ENCODE measurements around the gene INSL3. TPM values are rescaled to one million over a fixed set of nuclear protein-coding genes. Genes with fewer than 3 reads are reported as not detected.

INSL3 gene
- total RNA-seq, 1 donor from 2014 or later: not detected

GRCh38 chr19:17829855-17830566, 8.7 kb upstream of the INSL3 start:
- H3K36me3 Mint-ChIP-seq (ENCODE audit: low read depth, unreplicated experiment): no peaks in the 10 kb centered on the region
- no peaks in the 10 kb centered on the region for H3K36me3 ChIP-seq (ENCODE audit: insufficient read depth, low read length)
- H3K27ac ChIP-seq (ENCODE audit: low read depth, low read length): no peak overlapping the region
- no peaks in the 10 kb centered on the region for H4K20me1 ChIP-seq (ENCODE audit: insufficient read depth, low read length)
- peak overlapping the region; percentile 49 for H3K4me3 ChIP-seq (ENCODE audit: insufficient read depth, low read depth, low read length)
- peak overlapping the region; percentile 82 for H3K4me3 Mint-ChIP-seq (ENCODE audit: unreplicated experiment)
- H3K27me3 Mint-ChIP-seq (ENCODE audit: low read depth, unreplicated experiment): peaks cover 12% of the 10 kb centered on the region
- H3K4me1 ChIP-seq (ENCODE audit: insufficient read depth, low read length): peaks cover 7% of the 10 kb centered on the region
- no peaks in the 10 kb centered on the region for H3K9me3 ChIP-seq (ENCODE audit: insufficient read depth, low read depth, low read length)
- TF ChIP-seq CTCF (IDR thresholded peaks at IDR 0.05; ENCODE audit: insufficient read depth, low read depth, low read length): no peak
- no peak for TF ChIP-seq EZH2 (IDR thresholded peaks at IDR 0.05; ENCODE audit: insufficient read depth, low read length)
- H3K27ac Mint-ChIP-seq (ENCODE audit: unreplicated experiment): peak overlapping the region; percentile 81
- DNase-seq (ENCODE audit: low read depth) (peak; percentile 14), FAIRE-seq (no peak)
- H2AFZ ChIP-seq (ENCODE audit: low read depth, low read length): peak overlapping the region; percentile 84
- no peaks in the 10 kb centered on the region for H3K9me3 Mint-ChIP-seq (ENCODE audit: unreplicated experiment)
- peak overlapping the region; percentile 83 for H3K4me2 ChIP-seq (ENCODE audit: low read length)
- H3K9ac ChIP-seq (ENCODE audit: low read length): no peak overlapping the region
- peaks cover 9% of the 10 kb centered on the region for H3K27me3 ChIP-seq (ENCODE audit: insufficient read depth, low read length)
- no peaks in the 10 kb centered on the region for H3K4me1 Mint-ChIP-seq (ENCODE audit: low read depth, unreplicated experiment)
- no peaks in the 10 kb centered on the region for H3K79me2 ChIP-seq (ENCODE audit: insufficient read depth, low read length)

- Histone ChIP-seq H3K4me2 (ENCODE audit: low read length) (no peak overlapping the region), H3K9me3 (ENCODE audit: insufficient read depth, low read depth, low read length) (no peaks in the 10 kb centered on the region), H3K4me1 (ENCODE audit: insufficient read depth, low read length) (peaks cover 7% of the 10 kb centered on the region), H3K27ac (ENCODE audit: low read depth, low read length) (no peak overlapping the region), H3K4me3 (ENCODE audit: insufficient read depth, low read depth, low read length) (no peak overlapping the region), H3K79me2 (ENCODE audit: insufficient read depth, low read length) (no peaks in the 10 kb centered on the region), H4K20me1 (ENCODE audit: insufficient read depth, low read length) (no peaks in the 10 kb centered on the region), H3K27me3 (ENCODE audit: insufficient read depth, low read length) (peaks cover 3% of the 10 kb centered on the region), H3K36me3 (ENCODE audit: insufficient read depth, low read length) (no peaks in the 10 kb centered on the region), H3K9ac (ENCODE audit: low read length) (no peak overlapping the region), H2AFZ (ENCODE audit: low read depth, low read length) (no peak overlapping the region)
- DNase-seq (ENCODE audit: low read depth) (no peak), FAIRE-seq (no peak)
- no peaks in the 10 kb centered on the region for H3K4me1 Mint-ChIP-seq (ENCODE audit: low read depth, unreplicated experiment)
- H3K4me3 Mint-ChIP-seq (ENCODE audit: unreplicated experiment): no peak overlapping the region
- TF ChIP-seq EZH2 (IDR thresholded peaks at IDR 0.05; ENCODE audit: insufficient read depth, low read length): no peak
- TF ChIP-seq CTCF (IDR thresholded peaks at IDR 0.05; ENCODE audit: insufficient read depth, low read depth, low read length): no peak
- peaks cover 14% of the 10 kb centered on the region for H3K27me3 Mint-ChIP-seq (ENCODE audit: low read depth, unreplicated experiment)
- H3K27ac Mint-ChIP-seq (ENCODE audit: unreplicated experiment): no peak overlapping the region
- H3K36me3 Mint-ChIP-seq (ENCODE audit: low read depth, unreplicated experiment): no peaks in the 10 kb centered on the region
- no peaks in the 10 kb centered on the region for H3K9me3 Mint-ChIP-seq (ENCODE audit: unreplicated experiment)
Observed at GRCh38 chr19:17826508-17827056, 5.3 kb upstream of the INSL3 start.

- Mint-ChIP-seq H3K36me3 (ENCODE audit: low read depth, unreplicated experiment) (no peaks in the 10 kb centered on the region), H3K27me3 (ENCODE audit: low read depth, unreplicated experiment) (peaks cover 14% of the 10 kb centered on the region), H3K4me1 (ENCODE audit: low read depth, unreplicated experiment) (no peaks in the 10 kb centered on the region), H3K27ac (ENCODE audit: unreplicated experiment) (no peak overlapping the region), H3K9me3 (ENCODE audit: unreplicated experiment) (no peaks in the 10 kb centered on the region), H3K4me3 (ENCODE audit: unreplicated experiment) (no peak overlapping the region)
- no peaks in the 10 kb centered on the region for H3K9me3 ChIP-seq (ENCODE audit: insufficient read depth, low read depth, low read length)
- no peaks in the 10 kb centered on the region for H3K79me2 ChIP-seq (ENCODE audit: insufficient read depth, low read length)
- H4K20me1 ChIP-seq (ENCODE audit: insufficient read depth, low read length): no peaks in the 10 kb centered on the region
- DNase-seq (ENCODE audit: low read depth) (no peak), FAIRE-seq (no peak)
- H3K27me3 ChIP-seq (ENCODE audit: insufficient read depth, low read length): no peaks in the 10 kb centered on the region
- no peak overlapping the region for H3K27ac ChIP-seq (ENCODE audit: low read depth, low read length)
- no peak overlapping the region for H2AFZ ChIP-seq (ENCODE audit: low read depth, low read length)
- H3K4me2 ChIP-seq (ENCODE audit: low read length): no peak overlapping the region
- H3K4me3 ChIP-seq (ENCODE audit: insufficient read depth, low read depth, low read length): no peak overlapping the region
- H3K36me3 ChIP-seq (ENCODE audit: insufficient read depth, low read length): no peaks in the 10 kb centered on the region
- H3K9ac ChIP-seq (ENCODE audit: low read length): no peak overlapping the region
- no peak for TF ChIP-seq EZH2 (IDR thresholded peaks at IDR 0.05; ENCODE audit: insufficient read depth, low read length)
- no peak for TF ChIP-seq CTCF (IDR thresholded peaks at IDR 0.05; ENCODE audit: insufficient read depth, low read depth, low read length)
- no peaks in the 10 kb centered on the region for H3K4me1 ChIP-seq (ENCODE audit: insufficient read depth, low read length)
Observed at GRCh38 chr19:17824339-17824738, 3.0 kb upstream of the INSL3 start.

Data from astrocyte (in vitro differentiated cells and primary cell).